Caco-2 (cell line): Measurements from ENCODE around the gene CES4A. TPM values are rescaled to one million over a fixed set of nuclear protein-coding genes. Genes with fewer than 3 reads are reported as not detected.

ENCODE experiments used
- BruUV-seq: library from RNA; stranded (reverse); fragments of 400-500 nt; replicated peaks from 2 replicates; lab custom pipeline; 2021; lab: Mats Ljungman, UMichigan
- CTCF ChIA-PET: fragments of 300-600 bp; sonication (Branson Sonifier 250); formaldehyde crosslinking; loops from one replicate; lab custom pipeline; 2022; ENCODE audit warnings: antibody characterized with exemption; lab: Charles Lee
- POLR2A ChIA-PET: fragments of 300-600 bp; sonication (Branson Sonifier 250); formaldehyde crosslinking; loops from one replicate; lab custom pipeline; 2022; ENCODE audit warnings: antibody characterized with exemption; lab: Charles Lee
- DNase-seq, 2 experiments: peaks; one replicate each; pipeline versions ENCODE4 v3.0.0 to v3.0.0-alpha.2; 2020 to 2022
- H3K27me3 ChIP-seq: replicated peaks from 2 replicates; pipeline ENCODE4 v1.6.0; 2011; ENCODE audit warnings: low read length; ENCODE audit not compliant: control insufficient read depth, insufficient read depth
- H3K36me3 ChIP-seq: 2 replicates; pipeline ENCODE4 v1.5.1; 2011; ENCODE audit warnings: low read length; ENCODE audit not compliant: control insufficient read depth, insufficient read depth
- H3K4me1 ChIP-seq: fragments of 250-450 bp; sonication (Bioruptor Pico); 2 replicates; pipeline ENCODE4 v1.5.1; 2020; ENCODE audit warnings: mild to moderate bottlenecking
- H3K4me3 ChIP-seq: 2 replicates; pipeline ENCODE4 v1.5.1; 2011; ENCODE audit warnings: low read depth, mild to moderate bottlenecking, control low read depth, low read length
- H3K9me3 ChIP-seq: fragments of 250-450 bp; sonication (Bioruptor Pico); 2 replicates; pipeline ENCODE4 v1.5.1; 2020; ENCODE audit warnings: mild to moderate bottlenecking, moderate library complexity
- H3K27ac Mint-ChIP-seq: one replicate; pipeline ENCODE4 v1.8.0; 2022; ENCODE audit warnings: mixed read lengths; ENCODE audit not compliant: unreplicated experiment
- H3K27me3 Mint-ChIP-seq: one replicate; pipeline ENCODE4 v1.8.0; 2022; ENCODE audit warnings: mixed read lengths; ENCODE audit not compliant: insufficient read depth, unreplicated experiment
- H3K36me3 Mint-ChIP-seq: one replicate; pipeline ENCODE4 v1.8.0; 2022; ENCODE audit warnings: mild to moderate bottlenecking, mixed read lengths; ENCODE audit not compliant: insufficient read depth, unreplicated experiment
- H3K4me1 Mint-ChIP-seq: one replicate; pipeline ENCODE4 v1.8.0; 2022; ENCODE audit warnings: low read depth, mixed read lengths; ENCODE audit not compliant: unreplicated experiment
- H3K4me3 Mint-ChIP-seq: one replicate; pipeline ENCODE4 v1.8.0; 2022; ENCODE audit warnings: mild to moderate bottlenecking, moderate library complexity, mixed read lengths; ENCODE audit not compliant: unreplicated experiment
- H3K9me3 Mint-ChIP-seq: one replicate; pipeline ENCODE4 v1.8.0; 2022; ENCODE audit warnings: mixed read lengths; ENCODE audit not compliant: unreplicated experiment
- intact Hi-C: fragments of 100-400 bp; cut with micrococcal nuclease; formaldehyde crosslinking; loops from one replicate; pipeline ENCODE4 v1.10.0; 2022; ENCODE audit not compliant: unreplicated experiment
- total RNA-seq: library from RNA; stranded (reverse); gene quantifications from 2 replicates; pipeline ENCODE4 v1.2.3, GENCODE V29; 2022
- TF ChIP-seq, protein P1 (sequence below), 2 experiments: fragments of 200-600 bp in 1 of 2; IDR thresholded peaks; 1 replicate in 1 of 2; 2 replicates in 1 of 2; pipeline versions ENCODE4 v1.5.1 to v1.8.0; 2011 to 2022; ENCODE audit warnings: antibody characterized with exemption in 1 of 2, control low read depth in 1 of 2, inconsistent platforms in 1 of 2, low read depth in 1 of 2, low read length in 1 of 2, mild to moderate bottlenecking in 1 of 2, moderate library complexity in 1 of 2; ENCODE audit not compliant: insufficient read depth in 1 of 2, severe bottlenecking in 1 of 2, unreplicated experiment in 1 of 2

Gene CES4A
- total RNA-seq, 1 experiment from 2014 or later: not detected

DNA sequence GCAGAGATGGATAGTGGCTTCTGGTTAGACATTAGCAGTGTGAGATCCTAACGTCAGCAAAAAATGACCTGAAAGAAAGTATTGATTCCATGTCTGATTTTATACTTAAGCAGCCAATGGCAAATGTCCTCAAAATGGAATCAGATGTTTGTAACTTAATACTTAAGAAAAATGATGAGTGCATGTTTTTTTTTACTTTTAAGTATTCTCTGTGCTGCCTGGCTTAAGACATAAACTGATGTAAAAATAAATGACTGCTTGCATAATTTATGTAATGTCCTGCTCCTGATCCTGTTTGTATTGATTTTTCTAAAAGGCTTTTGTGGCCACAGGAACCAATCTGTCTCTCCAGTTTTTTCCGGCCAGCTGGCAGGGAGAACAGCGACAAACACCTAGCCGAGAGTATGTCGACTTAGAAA is 47.9 kb downstream of the CES4A start:
- no TSS peak for BruUV-seq
- CTCF ChIA-PET: no interaction called here

DNA sequence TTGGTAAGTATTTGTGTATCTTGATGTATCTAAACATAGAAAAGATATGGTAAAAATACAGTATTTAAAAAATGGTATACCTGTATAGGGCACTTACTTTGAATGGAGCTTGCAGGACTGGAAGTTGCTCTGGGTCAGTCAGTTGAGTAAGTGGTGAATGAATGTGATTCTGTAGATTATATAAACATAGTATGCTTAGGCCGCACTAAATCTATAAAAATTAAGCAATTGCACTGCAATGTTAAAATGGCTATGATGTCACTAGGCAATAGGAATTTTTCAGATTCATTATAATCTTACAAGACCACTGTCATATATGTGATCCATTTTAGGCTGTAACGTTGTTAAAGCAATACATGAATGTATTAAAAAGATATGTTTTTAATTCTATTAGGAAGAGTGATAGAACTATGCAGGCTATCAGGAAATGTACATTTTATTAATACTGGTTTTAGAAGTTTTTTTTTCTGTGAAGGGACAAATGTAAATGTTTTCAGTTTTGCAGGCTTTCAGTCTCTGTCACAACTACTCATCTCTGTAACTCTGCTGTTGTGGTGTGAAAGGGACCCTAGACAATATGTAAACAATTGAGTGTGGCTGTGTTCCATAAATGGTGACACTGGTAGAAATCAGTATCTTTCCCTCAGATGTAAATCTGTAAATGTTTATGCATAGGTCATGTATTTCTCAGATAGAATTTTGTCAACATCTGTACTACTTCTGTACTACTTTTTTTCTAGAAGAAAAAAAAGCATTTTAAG is 51.1 kb downstream of the CES4A start:
- H3K27ac Mint-ChIP-seq: no peak overlapping the region
- TF ChIP-seq, protein P1, sequence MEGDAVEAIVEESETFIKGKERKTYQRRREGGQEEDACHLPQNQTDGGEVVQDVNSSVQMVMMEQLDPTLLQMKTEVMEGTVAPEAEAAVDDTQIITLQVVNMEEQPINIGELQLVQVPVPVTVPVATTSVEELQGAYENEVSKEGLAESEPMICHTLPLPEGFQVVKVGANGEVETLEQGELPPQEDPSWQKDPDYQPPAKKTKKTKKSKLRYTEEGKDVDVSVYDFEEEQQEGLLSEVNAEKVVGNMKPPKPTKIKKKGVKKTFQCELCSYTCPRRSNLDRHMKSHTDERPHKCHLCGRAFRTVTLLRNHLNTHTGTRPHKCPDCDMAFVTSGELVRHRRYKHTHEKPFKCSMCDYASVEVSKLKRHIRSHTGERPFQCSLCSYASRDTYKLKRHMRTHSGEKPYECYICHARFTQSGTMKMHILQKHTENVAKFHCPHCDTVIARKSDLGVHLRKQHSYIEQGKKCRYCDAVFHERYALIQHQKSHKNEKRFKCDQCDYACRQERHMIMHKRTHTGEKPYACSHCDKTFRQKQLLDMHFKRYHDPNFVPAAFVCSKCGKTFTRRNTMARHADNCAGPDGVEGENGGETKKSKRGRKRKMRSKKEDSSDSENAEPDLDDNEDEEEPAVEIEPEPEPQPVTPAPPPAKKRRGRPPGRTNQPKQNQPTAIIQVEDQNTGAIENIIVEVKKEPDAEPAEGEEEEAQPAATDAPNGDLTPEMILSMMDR (IDR thresholded peaks at IDR 0.05; ENCODE audit: insufficient read depth in 1 of 2, low read depth in 1 of 2, low read length in 1 of 2, severe bottlenecking in 1 of 2, unreplicated experiment in 1 of 2): no peak
- ChIA-PET CTCF (no interaction called here), POLR2A (no interaction called here)
- no peaks in the 10 kb centered on the region for H3K9me3 Mint-ChIP-seq
- intact Hi-C loops: no loop called here
- no peak overlapping the region for H3K4me3 Mint-ChIP-seq
- no peaks in the 10 kb centered on the region for H3K27me3 ChIP-seq
- H3K36me3 Mint-ChIP-seq: peaks cover 37% of the 10 kb centered on the region
- no peak overlapping the region for H3K4me3 ChIP-seq
- DNase-seq: no peak
- no peaks in the 10 kb centered on the region for H3K27me3 Mint-ChIP-seq
- H3K9me3 ChIP-seq: no peaks in the 10 kb centered on the region
- H3K4me1 Mint-ChIP-seq: peaks cover 3% of the 10 kb centered on the region
- H3K4me1 ChIP-seq: no peaks in the 10 kb centered on the region
- H3K36me3 ChIP-seq: peaks cover 1% of the 10 kb centered on the region; the same call in 1 of the 2 replicates
- no TSS peak for BruUV-seq

More for the DNA sequence above, 47.9 kb downstream of the CES4A start:
- H3K4me3 ChIP-seq: no peak overlapping the region
- no peaks in the 10 kb centered on the region for H3K27me3 Mint-ChIP-seq
- 0 out of 2 replicates have a peak, but pooled peaks cover 1% of the 10 kb centered on the region for H3K4me1 ChIP-seq
- H3K27ac Mint-ChIP-seq: no peak overlapping the region
- H3K36me3 ChIP-seq: peaks cover 1% of the 10 kb centered on the region; the same call in 1 of the 2 replicates
- H3K27me3 ChIP-seq: no peaks in the 10 kb centered on the region
- intact Hi-C loops: no loop called here
- TF ChIP-seq, protein P1 (IDR thresholded peaks at IDR 0.05; ENCODE audit: insufficient read depth in 1 of 2, low read depth in 1 of 2, low read length in 1 of 2, severe bottlenecking in 1 of 2, unreplicated experiment in 1 of 2): no peak
- peaks cover 53% of the 10 kb centered on the region for H3K36me3 Mint-ChIP-seq
- H3K4me1 Mint-ChIP-seq: peaks cover 6% of the 10 kb centered on the region
- no peak for DNase-seq
- H3K9me3 Mint-ChIP-seq: no peaks in the 10 kb centered on the region
- POLR2A ChIA-PET: no interaction called here
- H3K4me3 Mint-ChIP-seq: no peak overlapping the region
- no peaks in the 10 kb centered on the region for H3K9me3 ChIP-seq

DNA sequence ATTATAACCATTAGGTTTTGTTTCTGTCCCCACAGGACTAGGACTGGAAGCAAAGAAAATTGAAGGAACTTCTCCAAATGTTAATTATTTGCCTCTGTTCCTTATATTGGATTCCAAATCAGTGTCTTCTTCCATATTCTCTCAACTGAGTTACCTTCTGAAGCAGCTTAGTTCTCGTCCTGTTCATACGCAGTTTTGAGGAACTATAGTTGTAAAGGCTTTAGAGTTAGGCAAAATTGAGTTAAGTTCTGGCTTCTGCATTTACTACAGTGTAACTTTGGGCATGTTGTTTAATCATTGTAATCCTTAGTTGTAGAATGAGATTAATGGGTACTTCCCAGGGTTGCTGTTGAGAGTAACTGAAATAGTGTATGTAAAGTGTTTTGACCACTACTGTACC is 51.8 kb downstream of the CES4A start:
- Mint-ChIP-seq H3K4me1 (no peaks in the 10 kb centered on the region), H3K36me3 (peaks cover 31% of the 10 kb centered on the region), H3K9me3 (no peaks in the 10 kb centered on the region), H3K27me3 (no peaks in the 10 kb centered on the region), H3K27ac (no peak overlapping the region), H3K4me3 (no peak overlapping the region)
- ChIA-PET CTCF (no interaction called here), POLR2A (no interaction called here)
- H3K27me3 ChIP-seq: no peaks in the 10 kb centered on the region
- BruUV-seq: no TSS peak
- no peaks in the 10 kb centered on the region for H3K9me3 ChIP-seq
- no peak overlapping the region for H3K4me3 ChIP-seq
- intact Hi-C loops: no loop called here
- peaks cover 1% of the 10 kb centered on the region; the same call in 1 of the 2 replicates for H3K36me3 ChIP-seq
- no peak for DNase-seq
- TF ChIP-seq, protein P1 (IDR thresholded peaks at IDR 0.05; ENCODE audit: insufficient read depth in 1 of 2, low read depth in 1 of 2, low read length in 1 of 2, severe bottlenecking in 1 of 2, unreplicated experiment in 1 of 2): no peak
- no peaks in the 10 kb centered on the region for H3K4me1 ChIP-seq
